ENCODE measurements around the gene HCN2. TPM values are rescaled to one million over a fixed set of nuclear protein-coding genes. Genes with fewer than 3 reads are reported as not detected.

The HCN2 gene
- polyA plus RNA-seq, 1 donor: 0.32 TPM

GRCh38 chr19:570937-571565, 18.6 kb upstream of the HCN2 start:
- no peak for DNase-seq (ENCODE audit: low read depth)

DNA sequence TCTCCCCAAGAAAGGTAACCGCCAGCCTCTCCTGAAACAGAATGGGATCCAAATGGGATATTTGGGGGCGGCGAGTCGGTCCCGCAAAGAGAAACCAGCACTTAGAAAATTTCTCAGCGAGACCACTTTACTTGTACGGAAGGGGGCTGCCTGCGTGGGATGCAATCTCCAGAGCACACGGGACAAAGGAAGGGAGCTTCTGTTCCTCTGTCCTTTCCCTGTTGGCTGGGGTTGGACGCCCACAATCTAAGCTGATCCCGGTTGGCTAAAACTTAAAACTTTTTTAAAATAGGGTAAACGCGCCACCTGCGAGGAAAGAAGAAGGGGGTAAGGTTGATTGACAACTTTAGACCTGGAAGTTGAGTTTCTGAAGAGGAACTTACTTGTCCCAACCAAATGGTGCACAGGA, 18.1 kb upstream of the HCN2 start:
- DNase-seq (ENCODE audit: low read depth): no peak

GRCh38 chr19:572140-572742, 17.4 kb upstream of the HCN2 start, which contains the start of gene BSG:
TSS of gene BSG (plus strand) at chr19:572596. CDS start at chr19:572635, 39 bp downstream.
- DNase-seq (ENCODE audit: low read depth): peak; percentile 91

DNA sequence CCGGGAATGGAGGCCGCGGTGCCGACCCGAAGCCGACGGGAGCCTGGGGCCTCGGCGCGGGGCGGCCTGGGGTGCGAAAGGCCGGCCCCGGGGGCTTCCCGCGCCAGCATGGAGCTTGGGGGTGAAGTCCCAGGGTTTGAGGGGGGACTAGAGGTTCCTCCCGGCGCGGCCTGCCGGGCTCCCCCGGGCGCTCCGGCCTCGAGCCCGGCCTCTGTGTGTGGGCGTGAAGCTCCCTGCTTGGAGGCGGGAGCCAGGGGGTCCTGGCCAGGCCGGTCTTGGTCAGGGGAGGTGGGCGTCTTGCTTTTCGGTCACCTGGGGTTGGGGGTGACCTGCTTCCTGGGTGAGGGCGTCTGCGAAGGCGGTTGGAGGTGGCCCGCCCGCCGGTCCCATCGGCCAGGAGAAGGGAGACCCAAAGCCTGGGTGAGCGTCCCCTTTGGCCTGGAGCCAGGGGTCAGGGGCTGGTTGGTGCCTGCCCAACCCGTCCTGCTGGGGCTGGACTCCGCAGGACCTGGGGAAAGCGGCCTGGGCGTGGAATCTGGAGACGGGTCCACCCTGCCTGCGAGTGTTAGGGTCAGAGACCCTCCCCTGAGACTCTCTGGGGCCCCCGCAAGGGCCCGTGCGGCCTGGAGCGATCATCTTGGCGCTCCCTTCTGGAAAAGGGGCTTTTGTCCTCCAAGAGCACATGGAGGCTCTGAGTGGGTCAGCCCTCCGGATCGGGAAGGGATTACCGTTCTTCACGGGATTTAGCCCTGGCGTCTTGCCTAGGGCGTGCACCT, 16.8 kb upstream of the HCN2 start:
- DNase-seq (ENCODE audit: low read depth): no peak

DNA sequence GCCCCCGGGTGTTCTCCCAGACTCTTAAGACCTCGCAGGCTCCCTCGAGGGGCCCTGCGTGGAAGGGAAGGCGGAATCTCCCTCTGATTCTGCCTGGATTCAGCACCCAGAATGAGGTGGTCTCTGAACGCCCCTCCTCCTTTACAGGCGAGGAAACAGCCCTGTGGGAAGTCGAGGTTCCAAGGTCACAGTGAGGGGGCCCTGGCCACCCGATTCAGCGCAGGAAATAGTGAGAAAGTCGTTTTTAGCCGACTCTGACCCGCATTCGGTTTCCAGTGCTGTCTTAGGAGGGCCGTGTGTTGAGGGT, 16.2 kb upstream of the HCN2 start:
- DNase-seq (ENCODE audit: low read depth): no peak

DNA sequence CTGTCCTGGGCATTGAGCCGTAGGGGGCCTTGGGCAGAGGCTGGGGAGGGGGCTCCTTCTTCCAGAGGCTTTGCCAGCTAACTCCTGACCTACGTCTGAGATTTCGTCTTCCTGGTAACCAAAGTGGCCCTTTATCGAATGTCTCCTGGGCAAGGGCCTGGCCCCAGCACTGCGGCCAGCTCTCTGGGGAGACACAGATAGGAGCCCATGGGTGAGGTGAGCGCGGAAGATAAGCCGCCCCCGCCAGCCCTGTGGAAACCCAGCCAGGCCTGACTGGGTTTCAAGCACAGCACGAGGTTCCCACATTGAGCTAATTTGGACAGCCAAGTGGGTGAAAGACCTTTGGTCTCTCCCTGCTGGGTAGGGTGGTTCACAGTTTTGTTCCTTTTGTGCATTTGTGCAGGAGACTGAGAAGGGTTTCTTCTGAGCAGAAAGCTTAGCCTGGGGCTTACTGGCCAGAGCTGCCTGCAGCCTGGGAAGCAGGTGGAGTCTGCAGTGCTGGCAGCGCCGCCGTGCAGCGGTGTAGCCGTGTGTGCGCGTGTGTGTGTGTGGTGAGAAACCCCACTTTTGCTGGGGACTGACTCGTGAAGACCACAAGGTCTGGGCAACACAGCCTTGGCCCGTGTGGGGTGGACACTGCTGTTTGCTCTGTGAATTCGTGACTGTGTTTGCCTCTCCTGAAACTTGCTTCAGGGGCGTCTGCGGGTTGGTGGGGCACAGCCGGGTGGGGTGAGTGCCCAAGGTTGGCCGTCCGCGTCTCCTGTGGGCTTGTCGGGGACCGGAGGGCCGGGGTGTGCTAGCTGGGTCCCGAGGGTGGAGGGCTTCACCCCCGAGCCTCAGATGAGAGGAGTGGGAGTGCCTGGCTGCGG, 14.8 kb upstream of the HCN2 start:
- DNase-seq (ENCODE audit: low read depth): no peak

DNA sequence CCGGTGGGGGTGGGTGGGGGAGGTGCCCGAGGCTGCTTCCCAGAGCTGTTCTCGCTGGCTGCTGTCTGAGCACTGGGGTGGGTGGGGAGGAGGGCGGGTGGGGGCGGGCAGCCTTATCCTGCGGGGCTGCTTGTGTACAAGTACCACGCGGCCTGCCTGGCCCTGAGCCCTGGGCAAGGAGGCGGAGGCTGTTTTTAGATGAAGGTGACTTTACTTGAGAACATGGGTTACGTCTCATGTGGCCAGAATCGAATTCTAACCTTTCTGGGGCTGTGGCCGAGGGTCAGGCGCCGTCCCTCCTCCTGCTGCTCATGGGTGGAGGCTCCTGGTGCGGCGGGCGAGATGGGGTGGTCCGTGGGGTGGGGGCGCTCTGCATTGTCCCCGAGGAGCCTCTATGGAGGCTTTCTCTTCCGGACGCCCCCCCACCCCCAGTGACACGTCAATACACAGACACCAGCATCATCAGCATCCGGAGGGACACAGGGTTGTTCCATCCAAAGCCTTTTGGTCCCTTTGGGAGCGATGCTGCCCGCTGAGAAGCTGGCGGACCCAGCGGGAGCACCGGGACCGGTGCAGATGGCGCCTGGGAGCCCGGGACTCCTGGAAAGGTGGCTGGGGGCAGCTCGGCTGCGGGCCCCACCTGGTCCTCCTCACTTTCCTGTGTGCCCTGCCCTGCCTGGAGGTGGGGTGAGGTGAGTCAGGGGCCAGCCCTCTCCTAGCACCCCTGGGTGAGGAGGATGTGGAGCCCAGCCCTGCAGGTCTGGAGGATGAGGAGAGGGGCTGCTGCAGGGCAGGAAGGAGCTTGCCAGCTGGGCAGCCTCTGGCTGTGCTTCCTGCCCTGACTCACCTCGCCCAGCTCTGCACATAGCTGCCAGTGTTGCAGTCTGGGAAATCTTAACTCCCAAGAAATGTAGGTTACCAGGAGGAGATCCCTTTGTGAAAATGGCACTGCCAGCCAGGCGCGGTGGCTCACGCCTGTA, 13.9 kb upstream of the HCN2 start:
- DNase-seq (ENCODE audit: low read depth): no peak

- DNase-seq (ENCODE audit: low read depth): no peak
Measured at GRCh38 chr19:576768-577438, 12.8 kb upstream of the HCN2 start.

GRCh38 chr19:577439-578392, 12.0 kb upstream of the HCN2 start:
- DNase-seq (ENCODE audit: low read depth): no peak

- DNase-seq (ENCODE audit: low read depth): no peak
Measured at GRCh38 chr19:579111-579841, 10.4 kb upstream of the HCN2 start.

DNA sequence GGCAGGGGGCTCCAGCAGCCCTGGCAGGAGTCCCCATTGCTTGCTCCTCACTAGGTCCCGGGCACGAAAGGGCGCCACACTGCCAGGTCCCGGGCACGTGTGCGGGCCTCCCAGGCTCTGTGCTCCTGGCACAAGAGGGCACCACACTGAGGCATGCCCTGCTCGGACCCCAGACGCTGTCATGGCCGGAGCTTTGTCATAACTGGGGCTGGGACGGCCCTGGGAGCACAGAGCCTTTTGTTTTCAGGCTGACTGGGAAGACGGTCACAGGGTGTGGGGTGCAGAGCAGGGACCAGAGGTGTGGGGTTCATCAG, 9.9 kb upstream of the HCN2 start:
- no peak for DNase-seq (ENCODE audit: low read depth)

DNA sequence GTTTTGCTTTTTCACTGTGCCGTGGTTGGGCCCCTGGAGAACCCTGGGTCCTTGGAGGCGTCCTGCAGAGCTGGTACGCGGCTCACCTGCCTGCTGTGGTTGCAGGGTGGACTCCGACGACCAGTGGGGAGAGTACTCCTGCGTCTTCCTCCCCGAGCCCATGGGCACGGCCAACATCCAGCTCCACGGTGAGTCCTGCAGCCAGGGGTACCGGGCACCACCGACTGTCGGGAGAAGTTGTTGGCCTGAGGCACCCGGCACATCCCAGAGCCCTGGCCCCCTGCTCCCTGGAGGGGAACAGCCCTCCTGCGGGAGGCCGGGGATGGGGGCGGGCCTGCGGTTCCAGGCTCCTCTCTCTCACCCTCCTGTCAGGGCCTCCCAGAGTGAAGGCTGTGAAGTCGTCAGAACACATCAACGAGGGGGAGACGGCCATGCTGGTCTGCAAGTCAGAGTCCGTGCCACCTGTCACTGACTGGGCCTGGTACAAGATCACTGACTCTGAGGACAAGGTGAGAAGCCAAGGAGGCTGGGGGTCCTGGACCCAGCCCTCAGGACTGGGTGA, 9.3 kb upstream of the HCN2 start:
- no peak for DNase-seq (ENCODE audit: low read depth)

DNA sequence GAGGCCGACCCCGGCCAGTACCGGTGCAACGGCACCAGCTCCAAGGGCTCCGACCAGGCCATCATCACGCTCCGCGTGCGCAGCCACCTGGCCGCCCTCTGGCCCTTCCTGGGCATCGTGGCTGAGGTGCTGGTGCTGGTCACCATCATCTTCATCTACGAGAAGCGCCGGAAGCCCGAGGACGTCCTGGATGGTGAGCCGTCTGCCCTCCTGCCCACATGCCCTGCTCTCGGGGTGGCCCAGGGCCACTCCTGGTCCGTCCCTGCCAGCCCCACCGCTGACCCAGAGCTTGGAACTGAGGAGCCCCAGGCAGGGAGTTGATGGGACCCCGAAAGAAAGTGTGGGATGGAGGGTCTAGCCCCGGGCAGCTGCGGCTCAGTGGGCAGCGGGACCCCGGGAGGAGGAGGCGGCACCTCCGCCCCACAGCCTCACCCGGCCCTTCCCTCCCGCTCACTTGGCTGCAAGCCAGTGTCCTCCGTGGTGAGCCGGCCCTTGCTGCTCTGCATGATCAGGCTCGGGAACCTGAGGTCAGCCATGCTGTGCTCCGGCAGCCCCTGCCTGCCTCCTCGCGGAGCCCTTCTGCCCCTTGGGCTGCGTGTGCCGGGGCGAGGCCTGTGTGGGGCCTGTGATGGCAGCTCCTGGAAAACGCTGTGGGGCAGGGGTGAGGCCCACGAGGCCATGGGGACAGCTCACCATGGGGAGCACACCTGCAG, 8.1 kb upstream of the HCN2 start:
- DNase-seq (ENCODE audit: low read depth): no peak

DNA sequence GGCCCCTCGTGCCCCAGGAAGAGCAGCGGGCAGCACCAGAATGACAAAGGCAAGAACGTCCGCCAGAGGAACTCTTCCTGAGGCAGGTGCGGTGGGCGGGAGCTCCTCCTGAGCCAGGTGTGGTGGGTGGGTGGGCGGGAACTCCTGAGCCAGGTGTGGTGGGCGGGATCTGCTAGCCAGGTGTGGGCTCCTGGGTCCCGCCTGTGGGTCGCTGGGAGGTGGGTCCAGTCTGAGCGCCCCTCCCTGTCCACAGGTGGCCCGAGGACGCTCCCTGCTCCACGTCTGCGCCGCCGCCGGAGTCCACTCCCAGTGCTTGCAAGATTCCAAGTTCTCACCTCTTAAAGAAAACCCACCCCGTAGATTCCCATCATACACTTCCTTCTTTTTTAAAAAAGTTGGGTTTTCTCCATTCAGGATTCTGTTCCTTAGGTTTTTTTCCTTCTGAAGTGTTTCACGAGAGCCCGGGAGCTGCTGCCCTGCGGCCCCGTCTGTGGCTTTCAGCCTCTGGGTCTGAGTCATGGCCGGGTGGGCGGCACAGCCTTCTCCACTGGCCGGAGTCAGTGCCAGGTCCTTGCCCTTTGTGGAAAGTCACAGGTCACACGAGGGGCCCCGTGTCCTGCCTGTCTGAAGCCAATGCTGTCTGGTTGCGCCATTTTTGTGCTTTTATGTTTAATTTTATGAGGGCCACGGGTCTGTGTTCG, 7.0 kb upstream of the HCN2 start:
- no peak for DNase-seq (ENCODE audit: low read depth)

GRCh38 chr19:583198-583967, 6.3 kb upstream of the HCN2 start:
- DNase-seq (ENCODE audit: low read depth): no peak

- no peak for DNase-seq (ENCODE audit: low read depth)
Measured at GRCh38 chr19:583968-584239, 5.8 kb upstream of the HCN2 start.
